ENCODE data around the gene ZBTB46.

ZBTB46 gene

DNA sequence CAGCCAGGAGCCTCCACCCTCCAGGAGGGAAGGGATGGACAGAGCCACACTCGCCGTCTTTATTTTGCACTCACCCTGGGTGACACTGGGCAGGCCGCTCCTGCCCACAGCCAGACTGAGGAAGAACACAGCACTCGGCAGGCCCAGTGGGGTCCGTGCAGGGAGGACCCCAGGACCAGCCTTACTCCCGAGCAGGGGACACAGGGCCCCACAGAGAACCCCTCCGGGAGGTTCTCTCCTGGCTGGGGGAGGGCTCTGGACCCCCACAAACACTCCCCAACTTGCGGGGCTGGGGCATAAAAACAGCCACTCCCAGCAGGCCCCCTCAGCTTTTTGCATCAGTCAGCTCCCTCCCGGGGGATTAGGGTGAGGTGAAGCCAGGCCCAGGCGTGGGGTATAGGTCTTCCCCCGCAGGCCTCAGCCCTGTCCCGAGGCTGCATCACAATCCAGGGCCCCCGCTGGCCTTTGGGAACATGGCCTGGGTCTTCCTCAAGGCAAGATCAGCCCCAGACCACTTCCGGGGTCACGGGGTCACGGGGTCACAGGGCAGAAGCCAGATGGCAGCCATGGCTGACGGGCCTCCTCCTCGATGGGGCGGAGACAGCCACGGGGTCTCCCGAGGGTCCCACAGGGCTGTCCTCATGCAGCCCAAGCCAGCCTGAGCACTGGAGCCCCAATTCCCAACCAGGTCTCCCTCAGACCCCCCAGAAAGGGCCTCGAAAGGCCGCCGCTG lies 131.4 kb downstream of the ZBTB46 start:
- peak overlapping the region; percentile 20; the same call in 1 of the 2 replicates for H3K27ac ChIP-seq
- no peak for TF ChIP-seq ZFX (IDR thresholded peaks at IDR 0.05; ENCODE audit: borderline replicate concordance)
- TF ChIP-seq, protein P1, sequence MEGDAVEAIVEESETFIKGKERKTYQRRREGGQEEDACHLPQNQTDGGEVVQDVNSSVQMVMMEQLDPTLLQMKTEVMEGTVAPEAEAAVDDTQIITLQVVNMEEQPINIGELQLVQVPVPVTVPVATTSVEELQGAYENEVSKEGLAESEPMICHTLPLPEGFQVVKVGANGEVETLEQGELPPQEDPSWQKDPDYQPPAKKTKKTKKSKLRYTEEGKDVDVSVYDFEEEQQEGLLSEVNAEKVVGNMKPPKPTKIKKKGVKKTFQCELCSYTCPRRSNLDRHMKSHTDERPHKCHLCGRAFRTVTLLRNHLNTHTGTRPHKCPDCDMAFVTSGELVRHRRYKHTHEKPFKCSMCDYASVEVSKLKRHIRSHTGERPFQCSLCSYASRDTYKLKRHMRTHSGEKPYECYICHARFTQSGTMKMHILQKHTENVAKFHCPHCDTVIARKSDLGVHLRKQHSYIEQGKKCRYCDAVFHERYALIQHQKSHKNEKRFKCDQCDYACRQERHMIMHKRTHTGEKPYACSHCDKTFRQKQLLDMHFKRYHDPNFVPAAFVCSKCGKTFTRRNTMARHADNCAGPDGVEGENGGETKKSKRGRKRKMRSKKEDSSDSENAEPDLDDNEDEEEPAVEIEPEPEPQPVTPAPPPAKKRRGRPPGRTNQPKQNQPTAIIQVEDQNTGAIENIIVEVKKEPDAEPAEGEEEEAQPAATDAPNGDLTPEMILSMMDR (IDR thresholded peaks at IDR 0.05) = no peak

DNA sequence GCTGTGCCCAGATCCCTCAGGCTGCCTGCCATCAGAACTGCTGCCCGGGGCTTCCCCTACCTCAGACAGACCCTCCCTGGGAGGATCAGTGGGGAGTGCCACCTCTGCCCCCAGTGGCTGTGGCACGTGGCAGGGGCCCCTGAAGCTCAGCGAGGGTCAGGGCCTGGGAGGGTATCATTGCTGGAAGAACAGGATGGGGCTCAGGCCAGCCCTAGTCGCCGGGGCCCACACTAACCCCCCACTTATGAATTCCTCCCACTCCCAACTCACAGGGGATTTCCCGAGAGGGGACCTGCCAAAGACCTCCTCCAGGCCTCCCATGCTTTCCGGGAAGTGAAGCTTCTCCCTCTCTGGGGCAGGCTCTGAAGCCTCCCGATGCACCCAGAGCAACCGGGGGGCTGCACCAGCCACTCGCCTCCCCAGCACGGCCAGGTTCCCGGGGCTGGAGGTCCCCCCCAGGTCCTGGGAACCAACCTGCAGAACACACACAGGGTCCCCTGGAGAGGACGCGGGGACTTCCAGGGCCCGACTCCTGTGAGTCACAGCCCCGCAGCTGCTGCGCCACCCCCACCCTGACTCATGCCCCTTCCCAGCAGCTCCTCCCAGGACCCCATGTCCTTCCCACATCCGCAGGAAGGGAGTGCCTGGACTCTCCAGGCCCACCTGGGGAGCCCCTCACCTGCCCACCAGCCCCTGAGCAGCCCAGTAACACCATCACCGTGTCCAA lies 132.2 kb downstream of the ZBTB46 start:
- TF ChIP-seq, protein P1 (IDR thresholded peaks at IDR 0.05) = no peak
- no peak for TF ChIP-seq ZFX (IDR thresholded peaks at IDR 0.05; ENCODE audit: borderline replicate concordance)
- peak overlapping the region; percentile 20; the same call in 1 of the 2 replicates for H3K27ac ChIP-seq

DNA sequence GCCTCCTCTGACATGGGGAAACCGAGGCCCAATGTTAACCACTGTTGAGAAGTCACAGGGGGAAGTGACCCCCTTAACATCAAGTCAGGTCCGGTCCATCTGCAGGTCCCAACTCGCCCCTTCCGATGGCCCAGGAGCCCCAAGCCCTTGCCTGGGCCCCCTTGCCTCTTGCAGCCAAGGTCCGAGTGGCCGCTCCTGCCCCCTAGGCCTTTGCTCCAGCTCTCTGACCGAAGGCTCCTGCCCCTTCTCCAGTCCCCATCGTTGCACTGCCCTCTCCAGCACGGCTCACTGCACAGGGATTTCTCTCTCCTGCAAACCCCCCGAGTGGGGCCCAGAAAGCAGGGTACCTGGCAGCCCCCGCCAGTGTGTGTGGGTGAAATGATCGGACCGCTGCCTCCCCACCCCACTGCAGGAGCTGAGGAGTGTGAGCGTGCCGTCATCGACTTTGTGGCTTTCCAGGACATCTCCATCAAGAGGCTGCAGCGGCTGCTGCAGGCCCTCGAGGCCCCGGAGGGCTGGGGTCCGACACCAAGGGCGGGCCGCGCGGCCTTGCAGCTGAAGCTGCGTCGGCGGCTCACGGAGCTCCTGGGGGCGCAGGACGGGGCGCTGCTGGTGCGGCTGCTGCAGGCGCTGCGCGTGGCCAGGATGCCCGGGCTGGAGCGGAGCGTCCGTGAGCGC lies 133.1 kb downstream of the ZBTB46 start:
- no peak for TF ChIP-seq ZFX (IDR thresholded peaks at IDR 0.05; ENCODE audit: borderline replicate concordance)
- TF ChIP-seq, protein P1 (IDR thresholded peaks at IDR 0.05) = no peak
- peak overlapping the region; percentile 20; the same call in 1 of the 2 replicates for H3K27ac ChIP-seq

DNA sequence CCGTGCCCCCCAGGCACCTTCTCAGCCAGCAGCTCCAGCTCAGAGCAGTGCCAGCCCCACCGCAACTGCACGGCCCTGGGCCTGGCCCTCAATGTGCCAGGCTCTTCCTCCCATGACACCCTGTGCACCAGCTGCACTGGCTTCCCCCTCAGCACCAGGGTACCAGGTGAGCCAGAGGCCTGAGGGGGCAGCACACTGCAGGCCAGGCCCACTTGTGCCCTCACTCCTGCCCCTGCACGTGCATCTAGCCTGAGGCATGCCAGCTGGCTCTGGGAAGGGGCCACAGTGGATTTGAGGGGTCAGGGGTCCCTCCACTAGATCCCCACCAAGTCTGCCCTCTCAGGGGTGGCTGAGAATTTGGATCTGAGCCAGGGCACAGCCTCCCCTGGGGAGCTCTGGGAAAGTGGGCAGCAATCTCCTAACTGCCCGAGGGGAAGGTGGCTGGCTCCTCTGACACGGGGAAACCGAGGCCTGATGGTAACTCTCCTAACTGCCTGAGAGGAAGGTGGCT lies 133.7 kb downstream of the ZBTB46 start:
- TF ChIP-seq, protein P1 (IDR thresholded peaks at IDR 0.05) = no peak
- no peak for TF ChIP-seq ZFX (IDR thresholded peaks at IDR 0.05; ENCODE audit: borderline replicate concordance)
- H3K27ac ChIP-seq = peak overlapping the region; percentile 32; the same call in 1 of the 2 replicates

DNA sequence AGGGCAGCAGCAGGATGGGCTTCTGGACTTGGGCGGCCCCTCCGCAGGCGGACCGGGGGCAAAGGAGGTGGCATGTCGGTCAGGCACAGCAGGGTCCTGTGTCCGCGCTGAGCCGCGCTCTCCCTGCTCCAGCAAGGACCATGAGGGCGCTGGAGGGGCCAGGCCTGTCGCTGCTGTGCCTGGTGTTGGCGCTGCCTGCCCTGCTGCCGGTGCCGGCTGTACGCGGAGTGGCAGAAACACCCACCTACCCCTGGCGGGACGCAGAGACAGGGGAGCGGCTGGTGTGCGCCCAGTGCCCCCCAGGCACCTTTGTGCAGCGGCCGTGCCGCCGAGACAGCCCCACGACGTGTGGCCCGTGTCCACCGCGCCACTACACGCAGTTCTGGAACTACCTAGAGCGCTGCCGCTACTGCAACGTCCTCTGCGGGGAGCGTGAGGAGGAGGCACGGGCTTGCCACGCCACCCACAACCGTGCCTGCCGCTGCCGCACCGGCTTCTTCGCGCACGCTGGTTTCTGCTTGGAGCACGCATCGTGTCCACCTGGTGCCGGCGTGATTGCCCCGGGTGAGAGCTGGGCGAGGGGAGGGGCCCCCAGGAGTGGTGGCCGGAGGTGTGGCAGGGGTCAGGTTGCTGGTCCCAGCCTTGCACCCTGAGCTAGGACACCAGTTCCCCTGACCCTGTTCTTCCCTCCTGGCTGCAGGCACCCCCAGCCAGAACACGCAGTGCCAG lies 134.3 kb downstream of the ZBTB46 start, which contains the start of gene TNFRSF6B:
Gene TNFRSF6B (plus strand): TSS at position 25 of the 729 bp plus-strand sequence. CDS start 116 bp downstream, at position 141.
- H3K27ac ChIP-seq = peak within 1 kb of the TSS; percentile 32
- TF ChIP-seq, protein P1 (IDR thresholded peaks at IDR 0.05) = no peak
- no peak for TF ChIP-seq ZFX (IDR thresholded peaks at IDR 0.05; ENCODE audit: borderline replicate concordance)

DNA sequence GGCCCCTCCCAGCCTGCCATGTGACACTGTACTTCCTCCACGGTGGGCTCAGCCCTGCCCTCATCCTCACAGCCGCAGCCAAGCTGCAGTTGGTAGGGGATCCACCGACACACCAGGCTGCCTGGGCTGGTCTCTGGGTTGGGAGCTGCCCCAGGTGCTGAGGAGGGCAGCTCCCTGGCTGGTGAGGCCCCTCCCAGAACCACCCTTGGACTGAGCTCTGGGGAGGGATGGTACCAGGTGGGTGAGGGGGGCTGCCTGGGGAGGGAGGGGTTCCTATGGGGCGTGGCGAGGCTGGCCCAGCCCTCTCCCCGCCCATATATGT lies 134.8 kb downstream of the ZBTB46 start:
- TF ChIP-seq, protein P1 (IDR thresholded peaks at IDR 0.05) = no peak
- no peak for TF ChIP-seq ZFX (IDR thresholded peaks at IDR 0.05; ENCODE audit: borderline replicate concordance)
- peak overlapping the region; percentile 32 for H3K27ac ChIP-seq

Measured in 22Rv1 (cell line).